HG02642 (cell line): ENCODE measurements around the gene RTN4R.
"Not testable (repeated sequence)": the region's sequence is repeated elsewhere in the genome, so short reads cannot be mapped to it uniquely, and the experiment has no call there.

Experiments used
- ATAC-seq: cut with Tn5 transposase; IDR thresholded peaks from one replicate; pipeline ENCODE4 v1.9.1; 2021; ENCODE audit warnings: mild to moderate bottlenecking; ENCODE audit not compliant: unreplicated experiment, poor library complexity

The RTN4R gene

GRCh38 chr22:20306646-20307447 lies 38.7 kb upstream of the RTN4R start:
- not testable (repeated sequence) for ATAC-seq

- ATAC-seq: no peak
These were observed 38.0 kb upstream of the RTN4R start for GRCh38 chr22:20305894-20306645.

GRCh38 chr22:20305230-20305893 lies 37.2 kb upstream of the RTN4R start:
- not testable (repeated sequence) for ATAC-seq

- no peak for ATAC-seq
These were observed 36.5 kb upstream of the RTN4R start for GRCh38 chr22:20304646-20305045.

- not testable (repeated sequence) for ATAC-seq
These were observed 35.1 kb upstream of the RTN4R start for GRCh38 chr22:20303229-20303534.

GRCh38 chr22:20302438-20303228 lies 34.5 kb upstream of the RTN4R start:
- ATAC-seq: no peak

GRCh38 chr22:20299746-20300136 lies 31.6 kb upstream of the RTN4R start:
- ATAC-seq: peak; percentile 35

GRCh38 chr22:20298803-20299745 lies 31.0 kb upstream of the RTN4R start:
- peak; percentile 68 for ATAC-seq

GRCh38 chr22:20298110-20298802 lies 30.1 kb upstream of the RTN4R start:
- ATAC-seq: no peak

GRCh38 chr22:20297414-20298109 lies 29.4 kb upstream of the RTN4R start:
- no peak for ATAC-seq

- ATAC-seq: no peak
These were observed 28.5 kb upstream of the RTN4R start for GRCh38 chr22:20296598-20296997.

- no peak for ATAC-seq
These were observed 27.3 kb upstream of the RTN4R start for GRCh38 chr22:20295262-20296064.

- ATAC-seq: no peak
These were observed 24.6 kb upstream of the RTN4R start for GRCh38 chr22:20292673-20293232.

GRCh38 chr22:20292108-20292507 lies 24.0 kb upstream of the RTN4R start:
- ATAC-seq: no peak

- no peak for ATAC-seq
These were observed 23.5 kb upstream of the RTN4R start for GRCh38 chr22:20291604-20292063.

GRCh38 chr22:20291249-20291586 lies 23.1 kb upstream of the RTN4R start:
- ATAC-seq: no peak

GRCh38 chr22:20290578-20291248 lies 22.6 kb upstream of the RTN4R start:
- no peak for ATAC-seq
